ENCODE results near the gene IFNAR1. TPM values are rescaled to one million over a fixed set of nuclear protein-coding genes. Genes with fewer than 3 reads are reported as not detected.

IFNAR1 gene
- total RNA-seq, 4 donors from 2014 or later, result 28.9 to 44.1 (median 31.9) TPM

- no peak for ATAC-seq
- no peak for TF ChIP-seq EP300 (IDR thresholded peaks at IDR 0.05)
- TF ChIP-seq POLR2A (IDR thresholded peaks at IDR 0.05), result no peak
- H3K27me3 ChIP-seq, result no peaks in the 10 kb centered on the region
- WGBS, 2 donors (ENCODE audit: low coverage in 1 of 2), result 83 to 89% methylated on average over 2 to 3 of the region's 11 CpGs
- no peaks in the 10 kb centered on the region for H3K9me3 ChIP-seq
- H3K4me1 ChIP-seq, result peaks cover 0 to 34% (median 5%) of the 10 kb centered on the region in 3 donors
- no peak overlapping the region for H3K4me3 ChIP-seq
- H3K36me3 ChIP-seq, result peaks cover 0 to 87% of the 10 kb centered on the region in 2 donors
- H3K27ac ChIP-seq, result no peak overlapping the region
Observed at GRCh38 chr21:33290441-33290840, 34.3 kb upstream of the IFNAR1 start.

GRCh38 chr21:33291686-33292085, 33.1 kb upstream of the IFNAR1 start:
- 90% methylated on average over 6 of the region's 9 CpGs; no CpG with 5 or more reads in 1 of the 2 donors for WGBS, 2 donors (ENCODE audit: low coverage in 1 of 2)
- no peaks in the 10 kb centered on the region for H3K9me3 ChIP-seq
- TF ChIP-seq POLR2AphosphoS5 (IDR thresholded peaks at IDR 0.05), result no peak
- no peak for TF ChIP-seq EP300 (IDR thresholded peaks at IDR 0.05)
- TF ChIP-seq CTCF (IDR thresholded peaks at IDR 0.05), result no peak
- no peak for TF ChIP-seq POLR2A (IDR thresholded peaks at IDR 0.05)
- H3K4me1 ChIP-seq, result peaks cover 0 to 22% (median 5%) of the 10 kb centered on the region in 3 donors
- H3K36me3 ChIP-seq, result peaks cover 0 to 89% of the 10 kb centered on the region in 2 donors
- H3K27me3 ChIP-seq, result no peaks in the 10 kb centered on the region
- no peak for ATAC-seq
- no peak overlapping the region for H3K27ac ChIP-seq
- no peak overlapping the region for H3K4me3 ChIP-seq

GRCh38 chr21:33292724-33293123, 32.0 kb upstream of the IFNAR1 start:
- no peak for TF ChIP-seq POLR2AphosphoS5 (IDR thresholded peaks at IDR 0.05)
- TF ChIP-seq EP300 (IDR thresholded peaks at IDR 0.05), result no peak
- H3K4me3 ChIP-seq, result no peak overlapping the region
- H3K27me3 ChIP-seq, result no peaks in the 10 kb centered on the region
- ATAC-seq, result no peak
- peaks cover 0 to 12% (median 0%) of the 10 kb centered on the region in 3 donors for H3K4me1 ChIP-seq
- peaks cover 0 to 94% of the 10 kb centered on the region in 2 donors for H3K36me3 ChIP-seq
- no peak overlapping the region for H3K27ac ChIP-seq
- 80 to 94% methylated on average over 1 to 2 of the region's 5 CpGs for WGBS, 2 donors (ENCODE audit: low coverage in 1 of 2)
- no peaks in the 10 kb centered on the region for H3K9me3 ChIP-seq

- no peaks in the 10 kb centered on the region for H3K27me3 ChIP-seq
- no peak overlapping the region for H3K27ac ChIP-seq
- TF ChIP-seq EP300 (IDR thresholded peaks at IDR 0.05), result no peak
- TF ChIP-seq POLR2AphosphoS5 (IDR thresholded peaks at IDR 0.05), result no peak
- no peak for TF ChIP-seq CTCF (IDR thresholded peaks at IDR 0.05)
- no peak for TF ChIP-seq POLR2A (IDR thresholded peaks at IDR 0.05)
- H3K36me3 ChIP-seq, result peaks cover 0 to 92% of the 10 kb centered on the region in 2 donors
- peaks cover 0 to 9% (median 0%) of the 10 kb centered on the region in 3 donors for H3K4me1 ChIP-seq
- no peak overlapping the region for H3K4me3 ChIP-seq
- WGBS, 2 donors (ENCODE audit: low coverage in 1 of 2), result 80 to 100% methylated on average over 1 to 2 of the region's 7 CpGs
- no peak for ATAC-seq
- H3K9me3 ChIP-seq, result no peaks in the 10 kb centered on the region
Observed at GRCh38 chr21:33293136-33293535, 31.6 kb upstream of the IFNAR1 start.

- Histone ChIP-seq H3K4me1 (peaks cover 0 to 7% (median 0%) of the 10 kb centered on the region in 3 donors), H3K36me3 (peaks cover 0 to 85% of the 10 kb centered on the region in 2 donors), H3K9me3 (no peaks in the 10 kb centered on the region), H3K27ac (no peak overlapping the region), H3K4me3 (no peak overlapping the region), H3K27me3 (no peaks in the 10 kb centered on the region)
- ATAC-seq, result no peak
- TF ChIP-seq POLR2A (IDR thresholded peaks at IDR 0.05) (no peak), CTCF (IDR thresholded peaks at IDR 0.05) (no peak), POLR2AphosphoS5 (IDR thresholded peaks at IDR 0.05) (no peak), EP300 (IDR thresholded peaks at IDR 0.05) (no peak)
- WGBS, 2 donors (ENCODE audit: low coverage in 1 of 2), result 71 to 78% methylated on average over 4 to 7 of the region's 7 CpGs
Observed at GRCh38 chr21:33293811-33294216, 31.0 kb upstream of the IFNAR1 start.

GRCh38 chr21:33296156-33296555, 28.6 kb upstream of the IFNAR1 start:
- H3K27ac ChIP-seq, result no peak overlapping the region
- H3K4me3 ChIP-seq, result no peak overlapping the region
- no peaks in the 10 kb centered on the region for H3K27me3 ChIP-seq
- no peak for ATAC-seq
- no peaks in the 10 kb centered on the region for H3K9me3 ChIP-seq
- H3K36me3 ChIP-seq, result peaks cover 0 to 65% of the 10 kb centered on the region in 2 donors
- TF ChIP-seq POLR2A (IDR thresholded peaks at IDR 0.05) (no peak), EP300 (IDR thresholded peaks at IDR 0.05) (no peak), POLR2AphosphoS5 (IDR thresholded peaks at IDR 0.05) (no peak), CTCF (IDR thresholded peaks at IDR 0.05) (no peak)
- no peaks in the 10 kb centered on the region for H3K4me1 ChIP-seq
- WGBS, 2 donors (ENCODE audit: low coverage in 1 of 2), result 89 to 100% methylated on average over 2 to 6 of the region's 6 CpGs
